SK-N-SH (cell line): ENCODE results near the gene SPEM3. TPM values are rescaled to one million over a fixed set of nuclear protein-coding genes. Genes with fewer than 3 reads are reported as not detected.
"Not testable (repeated sequence)": the region's sequence is repeated elsewhere in the genome, so short reads cannot be mapped to it uniquely, and the experiment has no call there.

Source experiments
- CTCF ChIA-PET: fragments of 300-600, 350-600 bp; formaldehyde crosslinking; extraction: SDS; loops from one replicate; lab custom pipeline; 2021; lab: Yijun Ruan, JAX
- POLR2A ChIA-PET: fragments of 350-600 bp; sonication (Branson Sonifier 250); formaldehyde crosslinking; extraction: SDS; loops from one replicate; lab custom pipeline; 2020; ENCODE audit warnings: antibody characterized with exemption, inconsistent platforms; lab: Yijun Ruan, JAX
- DNase-seq: peaks from one replicate; pipeline ENCODE4 v3.0.0; 2012
- H2AFZ ChIP-seq: fragments of 200-600 bp; sonication (generic); 2 replicates; pipeline ENCODE4 v1.8.1; 2016; ENCODE audit warnings: antibody characterized with exemption, mild to moderate bottlenecking, low read depth
- H3F3A ChIP-seq: fragments of 200-600 bp; sonication (generic); replicated peaks from 2 replicates; pipeline ENCODE3; 2016; ENCODE audit warnings: antibody characterized with exemption, mild to moderate bottlenecking; ENCODE audit not compliant: insufficient read depth
- H3K27ac ChIP-seq, 2 experiments: fragments of 200-500 bp in 1 of 2; fragments of 200-600 bp in 1 of 2; sonication (Bioruptor generic) in 1 of 2; sonication (generic), shearing (Covaris generic) in 1 of 2; 2 replicates each; pipeline versions ENCODE4 v1.5.1 to v1.6.1; 2014 to 2016; ENCODE audit warnings: low read depth in 2 of 2, inconsistent platforms in 1 of 2, low read length in 1 of 2, mild to moderate bottlenecking in 1 of 2, mixed read lengths in 1 of 2
- H3K27me3 ChIP-seq: fragments of 200-600 bp; sonication (generic), shearing (Covaris generic); 2 replicates; pipeline ENCODE4 v1.6.1; 2016; ENCODE audit warnings: mixed run types; ENCODE audit not compliant: insufficient read depth
- H3K36me3 ChIP-seq, 2 experiments: fragments of 200-500 bp in 1 of 2; fragments of 200-600 bp in 1 of 2; sonication (Bioruptor generic) in 1 of 2; sonication (generic) in 1 of 2; replicated peaks in 1 of 2; 2 replicates each; pipeline versions ENCODE3 to v1.5.1; 2014 to 2016; ENCODE audit warnings: low read length in 1 of 2, mild to moderate bottlenecking in 1 of 2; ENCODE audit not compliant: insufficient read depth in 2 of 2, control insufficient read depth in 1 of 2
- H3K4me1 ChIP-seq, 2 experiments: fragments of 200-500 bp in 1 of 2; fragments of 200-600 bp in 1 of 2; sonication (Bioruptor generic) in 1 of 2; sonication (generic), shearing (Covaris generic) in 1 of 2; 2 replicates each; pipeline versions ENCODE4 v1.5.1 to v1.6.1; 2014 to 2016; ENCODE audit warnings: low read depth in 1 of 2, low read length in 1 of 2, mixed run types in 1 of 2; ENCODE audit not compliant: insufficient read depth in 2 of 2, control insufficient read depth in 1 of 2
- H3K4me2 ChIP-seq: fragments of 200-600 bp; sonication (generic), shearing (Covaris generic); 2 replicates; pipeline ENCODE4 v1.6.1; 2017; ENCODE audit warnings: mixed run types
- H3K4me3 ChIP-seq, 2 experiments: fragments of 200-500 bp in 1 of 2; fragments of 200-600 bp in 1 of 2; sonication (Bioruptor generic) in 1 of 2; sonication (generic), shearing (Covaris generic) in 1 of 2; 2 replicates each; pipeline versions ENCODE4 v1.5.1 to v1.8.1; 2014 to 2016; ENCODE audit warnings: low read depth in 2 of 2, inconsistent platforms in 1 of 2, low read length in 1 of 2, mild to moderate bottlenecking in 1 of 2, mixed read lengths in 1 of 2, moderate library complexity in 1 of 2
- H3K79me2 ChIP-seq: fragments of 200-600 bp; sonication (generic); 2 replicates; pipeline ENCODE4 v1.8.1; 2017; ENCODE audit warnings: mild to moderate bottlenecking; ENCODE audit not compliant: insufficient read depth
- H3K9ac ChIP-seq: fragments of 200-600 bp; sonication (generic); 2 replicates; pipeline ENCODE4 v1.6.1; 2017; ENCODE audit warnings: mixed run types
- H3K9me2 ChIP-seq: fragments of 200-600 bp; sonication (generic); 2 replicates; pipeline ENCODE4 v1.6.1; 2017; ENCODE audit warnings: mixed run types
- H3K9me3 ChIP-seq: fragments of 200-600 bp; sonication (generic); 2 replicates; pipeline ENCODE4 v1.6.1; 2017; ENCODE audit warnings: mixed run types, mild to moderate bottlenecking, moderate library complexity
- H4K20me1 ChIP-seq: fragments of 200-600 bp; sonication (generic); 2 replicates; pipeline ENCODE4 v1.6.1; 2017; ENCODE audit warnings: mild to moderate bottlenecking, mixed run types; ENCODE audit not compliant: insufficient read depth
- CTCF ChIP-seq: fragments of 200-600 bp; sonication (generic); IDR thresholded peaks from 2 replicates; pipeline ENCODE4 v1.6.1; 2017; ENCODE audit warnings: antibody characterized with exemption, mild to moderate bottlenecking, moderate library complexity
- MAX ChIP-seq: IDR thresholded peaks from 2 replicates; pipeline ENCODE4 v1.4.0; 2012; ENCODE audit warnings: low read depth
- USF1 ChIP-seq: IDR thresholded peaks from 2 replicates; pipeline ENCODE4 v1.4.0; 2012; ENCODE audit warnings: low read depth, borderline replicate concordance
- WGBS: methylation state at CpG from one replicate; pipeline ENCODE4 v1.1.6; 2017; ENCODE audit warnings: low lambda C conversion rate; 5-methylcytosine and 5-hydroxymethylcytosine counted together
- polyA plus RNA-seq, 3 experiments: library from polyadenylated mRNA; depleted of rRNA; stranded (reverse); fragments of >200 nt; gene quantifications; 2 replicates each; pipeline ENCODE4 v1.2.3, GENCODE V29; 2012

SPEM3 gene
- polyA plus RNA-seq, 1 of the 3 experiments (the other 2 are of a cell fraction) = not detected

- Histone ChIP-seq H3K9me3 (no peaks in the 10 kb centered on the region), H3K9me2 (no peaks in the 10 kb centered on the region), H3K27me3 (no peaks in the 10 kb centered on the region), H3K4me2 (peak overlapping the region; percentile 95), H3K79me2 (peaks cover 80% of the 10 kb centered on the region), H4K20me1 (peaks cover 39% of the 10 kb centered on the region), H3K4me1 (peaks cover 26 to 32% of the 10 kb centered on the region in 2 experiments; a peak in 2 of 4 replicates), H3K27ac (peak overlapping the region; percentile 81 to 90), H3K9ac (peak overlapping the region; percentile 90), H3K4me3 (peak overlapping the region; percentile 72 to 77), H3K36me3 (no peaks in the 10 kb centered on the region), H2AFZ (peak overlapping the region; percentile 74), H3F3A (peaks cover 22% of the 10 kb centered on the region)
- no peak for DNase-seq
- POLR2A ChIA-PET = interaction anchor here (0.6 to 1.4 kb wide), 5 partner anchors 16 to 103 kb away, joined by 3 to 6 read pairs (median 3); partner anchors contain the start of genes CHRNB1, MPDU1 and TMEM256
- 17% methylated on average over 5 of the region's 8 CpGs for WGBS
- CTCF ChIA-PET = interaction anchor here (1.1 to 2.1 kb wide), 5 partner anchors 15 to 135 kb away, joined by 3 to 11 read pairs (median 6); no protein-coding TSS in a partner anchor
- 0 out of 2 replicates have a peak, but pooled peaks have one; percentile 11 for TF ChIP-seq MAX
- TF ChIP-seq CTCF = no peak
- no peak for TF ChIP-seq USF1
Measured at GRCh38 chr17:7480089-7480384, 51.4 kb downstream of the SPEM3 start.

- WGBS = 96% methylated on average over 4 of the region's 4 CpGs
- peaks cover 80% of the 10 kb centered on the region for H3K79me2 ChIP-seq
- H3K27me3 ChIP-seq, DNase-seq, POLR2A ChIA-PET, H3K9me3 ChIP-seq, H3K9me2 ChIP-seq, H3K36me3 ChIP-seq: not testable (repeated sequence)
- H2AFZ ChIP-seq = 0 out of 2 replicates have a peak within 1 kb of the TSS, but pooled peaks have one; percentile 74
- H3K4me3 ChIP-seq = peak within 1 kb of the TSS; percentile 72 to 77; a peak in 3 of 4 replicates
- H3K27ac ChIP-seq = peak within 1 kb of the TSS; percentile 81 to 90
- H4K20me1 ChIP-seq = peaks cover 40% of the 10 kb centered on the region
- H3K4me1 ChIP-seq = peaks cover 30 to 39% of the 10 kb centered on the region in 2 experiments; a peak in 3 of 4 replicates
- H3K4me2 ChIP-seq = peak within 1 kb of the TSS; percentile 95; the same call in 1 of the 2 replicates
- peaks cover 19% of the 10 kb centered on the region for H3F3A ChIP-seq
- CTCF ChIA-PET = interaction anchor here (1.1 to 2.1 kb wide), 3 partner anchors 22 to 136 kb away, joined by 3 to 11 read pairs (median 3); no protein-coding TSS in a partner anchor
- peak within 1 kb of the TSS; percentile 90; the same call in 1 of the 2 replicates for H3K9ac ChIP-seq
Measured at GRCh38 chr17:7481275-7481674, 52.6 kb downstream of the SPEM3 start, which contains the start of gene SLC35G6. Gene SLC35G6, plus strand, starts transcription at chr17:7481446. Its CDS starts 71 bp downstream, at chr17:7481517.

GRCh38 chr17:7481842-7482741 is 53.4 kb downstream of the SPEM3 start:
- H3K9me2 ChIP-seq, POLR2A ChIA-PET, H3K4me2 ChIP-seq, H2AFZ ChIP-seq, H3K9ac ChIP-seq, H3K27me3 ChIP-seq, DNase-seq, H3K4me3 ChIP-seq, H3K36me3 ChIP-seq, H3K9me3 ChIP-seq: not testable (repeated sequence)
- Histone ChIP-seq H3K79me2 (peaks cover 80% of the 10 kb centered on the region), H3K4me1 (peaks cover 30 to 41% of the 10 kb centered on the region in 2 experiments), H3K27ac (peak overlapping the region in 1 of 2 experiments; percentile 99; a peak in 1 of 4 replicates), H4K20me1 (peaks cover 40% of the 10 kb centered on the region), H3F3A (peaks cover 11% of the 10 kb centered on the region)
- CTCF ChIA-PET = interaction anchor here (1.1 kb wide), 1 partner anchor 23 kb away, joined by 3 read pairs; no protein-coding TSS in a partner anchor
- WGBS = 97% methylated on average over 29 of the region's 31 CpGs

Other genes with a start within 250 kb of the SPEM3 start
- gene ASGR1, start 249.5 kb upstream of the SPEM3 start, polyA plus RNA-seq (2012; rRNA removed) = 2.0 and 2.1 TPM in 2 replicates
- 22.1 and 30.5 TPM in 2 replicates for gene DLG4, start 209.0 kb upstream of the SPEM3 start, polyA plus RNA-seq (2012; rRNA removed)
- gene ACADVL, start 208.9 kb upstream of the SPEM3 start, polyA plus RNA-seq (2012; rRNA removed) = 635 and 796 TPM in 2 replicates
- 6.9 and 8.3 TPM in 2 replicates for gene DVL2, start 194.3 kb upstream of the SPEM3 start, polyA plus RNA-seq (2012; rRNA removed)
- gene PHF23, start 189.4 kb upstream of the SPEM3 start, polyA plus RNA-seq (2012; rRNA removed) = 53.3 and 58.5 TPM in 2 replicates
- gene GABARAP, start 186.4 kb upstream of the SPEM3 start, polyA plus RNA-seq (2012; rRNA removed) = 585 and 637 TPM in 2 replicates
- 111 and 124 TPM in 2 replicates for gene CTDNEP1, start 177.1 kb upstream of the SPEM3 start, polyA plus RNA-seq (2012; rRNA removed)
- gene ELP5, start 176.6 kb upstream of the SPEM3 start, polyA plus RNA-seq (2012; rRNA removed) = 45.4 and 52.1 TPM in 2 replicates
- gene CLDN7, start 166.4 kb upstream of the SPEM3 start, polyA plus RNA-seq (2012; rRNA removed) = 2.9 and 5.0 TPM in 2 replicates
- gene SLC2A4, start 147.1 kb upstream of the SPEM3 start, polyA plus RNA-seq (2012; rRNA removed) = 0.44 and 0.54 TPM in 2 replicates
- 0.36 and 0.54 TPM in 2 replicates for gene YBX2, start 134.2 kb upstream of the SPEM3 start, polyA plus RNA-seq (2012; rRNA removed)
- 711 and 971 TPM in 2 replicates for gene EIF5A, start 121.2 kb upstream of the SPEM3 start, polyA plus RNA-seq (2012; rRNA removed)
- 67.0 and 102 TPM in 2 replicates for gene GPS2, start 113.5 kb upstream of the SPEM3 start, polyA plus RNA-seq (2012; rRNA removed)
- gene NEURL4, start 99.5 kb upstream of the SPEM3 start, polyA plus RNA-seq (2012; rRNA removed) = 20.7 and 22.1 TPM in 2 replicates
- gene ACAP1, start 92.3 kb upstream of the SPEM3 start, polyA plus RNA-seq (2012; rRNA removed) = 0.71 and 6.4 TPM in 2 replicates
- gene KCTD11, start 76.7 kb upstream of the SPEM3 start, polyA plus RNA-seq (2012; rRNA removed) = 9.5 and 12.1 TPM in 2 replicates
- gene TMEM95, start 73.7 kb upstream of the SPEM3 start, polyA plus RNA-seq (2012; rRNA removed) = not detected in 2 replicates
- gene TNK1, start 47.8 kb upstream of the SPEM3 start, polyA plus RNA-seq (2012; rRNA removed) = 0.64 and 0.75 TPM in 2 replicates
- gene PLSCR3, start 34.3 kb upstream of the SPEM3 start, polyA plus RNA-seq (2012; rRNA removed) = 72.0 and 95.0 TPM in 2 replicates
- 114 and 213 TPM in 2 replicates for gene TMEM256, start 24.8 kb upstream of the SPEM3 start, polyA plus RNA-seq (2012; rRNA removed)
- gene NLGN2, start 21.0 kb upstream of the SPEM3 start, polyA plus RNA-seq (2012; rRNA removed) = 16.8 and 29.9 TPM in 2 replicates
- not detected in 2 replicates for gene SPEM1, start 8.5 kb upstream of the SPEM3 start, polyA plus RNA-seq (2012; rRNA removed)
- not detected in 2 replicates for gene SPEM2, start 3.2 kb upstream of the SPEM3 start, polyA plus RNA-seq (2012; rRNA removed)
- gene TMEM102, start 6.6 kb downstream of the SPEM3 start, polyA plus RNA-seq (2012; rRNA removed) = 6.5 and 6.6 TPM in 2 replicates
- gene FGF11, start 10.7 kb downstream of the SPEM3 start, polyA plus RNA-seq (2012; rRNA removed) = 1.9 and 2.5 TPM in 2 replicates
- 26.8 and 29.7 TPM in 2 replicates for gene CHRNB1, start 16.2 kb downstream of the SPEM3 start, polyA plus RNA-seq (2012; rRNA removed)
- 11.4 and 12.8 TPM in 2 replicates for gene ZBTB4, start 50.8 kb downstream of the SPEM3 start, polyA plus RNA-seq (2012; rRNA removed)
- not detected in 2 replicates for gene SLC35G6, start 52.6 kb downstream of the SPEM3 start, polyA plus RNA-seq (2012; rRNA removed)
- gene POLR2A, start 55.5 kb downstream of the SPEM3 start, polyA plus RNA-seq (2012; rRNA removed) = 19.0 and 37.3 TPM in 2 replicates
- 31.1 and 47.6 TPM in 2 replicates for gene TNFSF12, start 120.2 kb downstream of the SPEM3 start, polyA plus RNA-seq (2012; rRNA removed)
- gene TNFSF13, start 129.9 kb downstream of the SPEM3 start, polyA plus RNA-seq (2012; rRNA removed) = 1.0 and 2.1 TPM in 2 replicates
- gene SENP3, start 133.1 kb downstream of the SPEM3 start, polyA plus RNA-seq (2012; rRNA removed) = 80.8 and 103 TPM in 2 replicates
- gene CD68, start 150.8 kb downstream of the SPEM3 start, polyA plus RNA-seq (2012; rRNA removed) = 34.6 and 62.4 TPM in 2 replicates
- gene MPDU1, start 155.0 kb downstream of the SPEM3 start, polyA plus RNA-seq (2012; rRNA removed) = 126 and 142 TPM in 2 replicates
- gene SOX15, start 161.2 kb downstream of the SPEM3 start, polyA plus RNA-seq (2012; rRNA removed) = 1.3 TPM in 2 replicates
- gene FXR2, start 186.0 kb downstream of the SPEM3 start, polyA plus RNA-seq (2012; rRNA removed) = 56.4 and 62.3 TPM in 2 replicates
- 42.8 and 43.1 TPM in 2 replicates for gene SAT2, start 199.0 kb downstream of the SPEM3 start, polyA plus RNA-seq (2012; rRNA removed)
- gene SHBG, start 201.3 kb downstream of the SPEM3 start, polyA plus RNA-seq (2012; rRNA removed) = 0.70 and 1.1 TPM in 2 replicates
- gene ATP1B2, start 222.1 kb downstream of the SPEM3 start, polyA plus RNA-seq (2012; rRNA removed) = 0.05 and 0.08 TPM in 2 replicates